GM12874 (cell line): ENCODE results near the gene MCF2L.

Experiments used
- TF ChIP-seq, protein P1 (sequence below): IDR thresholded peaks from 2 replicates; pipeline ENCODE4 v1.5.1; 2011; ENCODE audit warnings: low read depth, mild to moderate bottlenecking, control low read depth, low read length, moderate library complexity; ENCODE audit not compliant: insufficient read depth

Gene MCF2L

DNA sequence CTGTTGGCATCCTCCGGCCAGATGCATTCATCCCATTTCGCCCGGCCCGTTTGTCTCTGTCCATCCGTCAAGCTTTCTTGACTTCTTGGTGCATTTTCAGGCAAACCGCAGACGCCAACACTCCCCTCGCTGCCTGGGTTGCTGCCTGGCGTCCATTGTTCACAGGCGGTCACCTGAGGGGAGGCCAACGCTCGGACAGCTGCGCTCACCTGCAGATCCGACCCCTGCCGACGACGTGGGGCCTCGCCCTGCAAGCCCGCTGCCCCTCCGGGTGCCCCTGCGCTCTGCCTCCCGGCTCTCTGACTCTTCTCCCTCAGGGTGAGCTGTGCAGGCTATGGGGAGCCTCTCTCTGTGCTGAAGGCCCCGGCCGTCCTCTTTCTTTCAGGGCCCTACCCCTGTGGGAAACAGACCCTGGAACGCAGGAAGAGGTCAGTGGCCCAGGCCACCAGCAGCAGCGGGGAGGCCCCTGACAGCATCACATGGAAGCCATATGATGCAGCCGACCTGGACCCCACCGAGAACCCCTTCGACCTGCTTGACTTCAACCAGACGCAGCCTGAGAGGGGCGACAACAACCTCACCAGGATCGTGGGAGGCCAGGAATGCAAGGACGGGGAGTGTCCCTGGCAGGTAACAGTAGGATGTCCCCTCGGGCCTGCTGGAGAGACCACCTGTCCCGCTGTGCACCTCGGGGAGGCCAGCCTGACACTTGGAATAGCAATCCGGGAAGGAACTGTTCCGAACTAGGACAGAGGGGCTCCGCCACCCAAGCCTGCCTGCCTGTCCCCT lies 174.6 kb downstream of the MCF2L start:
- TF ChIP-seq, protein P1, sequence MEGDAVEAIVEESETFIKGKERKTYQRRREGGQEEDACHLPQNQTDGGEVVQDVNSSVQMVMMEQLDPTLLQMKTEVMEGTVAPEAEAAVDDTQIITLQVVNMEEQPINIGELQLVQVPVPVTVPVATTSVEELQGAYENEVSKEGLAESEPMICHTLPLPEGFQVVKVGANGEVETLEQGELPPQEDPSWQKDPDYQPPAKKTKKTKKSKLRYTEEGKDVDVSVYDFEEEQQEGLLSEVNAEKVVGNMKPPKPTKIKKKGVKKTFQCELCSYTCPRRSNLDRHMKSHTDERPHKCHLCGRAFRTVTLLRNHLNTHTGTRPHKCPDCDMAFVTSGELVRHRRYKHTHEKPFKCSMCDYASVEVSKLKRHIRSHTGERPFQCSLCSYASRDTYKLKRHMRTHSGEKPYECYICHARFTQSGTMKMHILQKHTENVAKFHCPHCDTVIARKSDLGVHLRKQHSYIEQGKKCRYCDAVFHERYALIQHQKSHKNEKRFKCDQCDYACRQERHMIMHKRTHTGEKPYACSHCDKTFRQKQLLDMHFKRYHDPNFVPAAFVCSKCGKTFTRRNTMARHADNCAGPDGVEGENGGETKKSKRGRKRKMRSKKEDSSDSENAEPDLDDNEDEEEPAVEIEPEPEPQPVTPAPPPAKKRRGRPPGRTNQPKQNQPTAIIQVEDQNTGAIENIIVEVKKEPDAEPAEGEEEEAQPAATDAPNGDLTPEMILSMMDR = no peak

DNA sequence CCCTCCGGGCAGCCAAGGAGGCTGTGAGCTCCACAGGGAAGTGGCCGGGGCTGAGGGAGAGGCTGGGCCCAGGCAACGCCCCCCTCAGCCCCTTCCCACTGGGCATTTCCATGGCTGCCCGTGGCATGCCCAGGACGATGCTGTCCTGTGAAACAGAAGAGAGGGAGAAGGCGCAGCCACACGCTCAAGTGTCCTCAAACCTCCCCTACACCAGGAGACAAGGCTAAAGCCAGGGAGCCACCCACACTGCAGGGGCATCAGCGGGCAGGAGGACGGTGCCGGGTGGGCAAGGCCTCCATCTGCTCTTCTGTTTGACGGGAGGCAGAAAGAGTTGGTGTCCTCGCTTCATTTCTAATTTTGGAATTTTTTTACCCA lies 175.2 kb downstream of the MCF2L start:
- TF ChIP-seq, protein P1 = no peak

- TF ChIP-seq, protein P1 = no peak
These were observed 176.5 kb downstream of the MCF2L start for GRCh38 chr13:113145496-113145895.

- TF ChIP-seq, protein P1 = no peak
These were observed 177.0 kb downstream of the MCF2L start for GRCh38 chr13:113145911-113146598.

GRCh38 chr13:113146750-113147149 lies 177.7 kb downstream of the MCF2L start:
- TF ChIP-seq, protein P1 = no peak

- TF ChIP-seq, protein P1 = no peak
These were observed 178.2 kb downstream of the MCF2L start for GRCh38 chr13:113147206-113147605.

- TF ChIP-seq, protein P1 = no peak
These were observed 179.4 kb downstream of the MCF2L start for GRCh38 chr13:113148407-113148806.
